ENCODE measurements around the gene GNG14.
A peak's percentile ranks its signal among the peaks of the same experiment; 100 is the strongest.
"Not testable (repeated sequence)": the region's sequence is repeated elsewhere in the genome, so short reads cannot be mapped to it uniquely, and the experiment has no call there.

GNG14 gene

GRCh38 chr19:12723641-12724426, 36.0 kb downstream of the GNG14 start, which contains the start of gene TNPO2:
TNPO2 (minus strand) TSS chr19:12723932; CDS start chr19:12720977, 2,955 bp downstream.
- DNase-seq (ENCODE audit: low read depth in 2 of 2): peak in 1 of 2 donors; percentile 54

DNA sequence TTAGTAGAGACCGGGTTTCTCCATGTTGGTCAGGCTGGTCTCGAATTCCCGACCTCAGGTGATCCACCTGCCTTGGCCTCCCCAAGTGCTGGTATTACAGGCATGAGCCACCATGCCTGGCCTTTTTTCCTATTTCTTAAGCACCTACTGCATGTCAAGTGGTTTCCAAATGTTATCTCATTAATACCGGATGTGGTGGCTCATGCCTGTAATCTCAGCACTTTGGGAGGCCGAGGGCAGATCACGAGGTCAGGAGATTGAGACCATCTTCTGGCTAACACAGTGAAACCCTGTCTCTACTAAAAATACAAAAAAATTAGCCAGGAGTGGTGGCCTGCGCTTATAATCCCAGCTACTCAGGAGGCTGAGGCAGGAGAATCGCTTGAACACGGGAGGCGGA, 37.8 kb downstream of the GNG14 start:
- not testable (repeated sequence) for DNase-seq (ENCODE audit: low read depth in 2 of 2)

GRCh38 chr19:12726988-12727316, 39.2 kb downstream of the GNG14 start:
- DNase-seq (ENCODE audit: low read depth in 2 of 2): no peak

DNA sequence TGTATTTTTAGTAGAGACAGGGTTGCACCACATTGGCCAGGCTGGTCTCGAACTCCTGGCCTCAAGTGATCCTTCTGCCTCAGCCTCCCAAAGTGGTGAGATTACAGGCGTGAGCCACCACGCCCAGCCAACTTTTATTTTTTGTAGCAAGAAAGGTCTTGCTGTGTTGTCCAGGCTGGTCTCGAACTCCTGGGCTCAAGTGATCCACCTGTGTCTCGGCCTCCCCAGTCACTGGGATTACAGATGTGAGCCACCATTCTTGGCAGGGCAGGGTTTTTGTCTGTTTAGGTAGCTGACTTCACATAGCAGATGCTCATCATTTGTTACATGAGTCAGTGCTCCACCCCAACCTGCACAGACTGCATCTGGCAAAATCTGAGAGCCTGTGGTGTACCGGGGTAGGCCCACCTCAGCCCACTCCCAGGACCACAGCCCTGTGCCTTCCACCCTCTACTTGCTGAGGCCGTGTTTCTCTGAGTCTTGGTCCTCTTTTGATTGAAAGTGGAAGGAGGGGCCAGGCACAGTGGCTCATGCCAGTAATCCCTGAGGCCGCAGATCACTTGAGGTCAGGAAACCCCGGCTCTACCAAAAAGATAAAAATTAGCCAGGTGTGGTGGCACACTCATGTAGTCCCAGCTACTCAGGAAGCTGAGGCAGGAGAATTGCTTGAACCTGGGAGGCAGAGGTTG, 40.1 kb downstream of the GNG14 start:
- no peak for DNase-seq (ENCODE audit: low read depth in 2 of 2)

DNA sequence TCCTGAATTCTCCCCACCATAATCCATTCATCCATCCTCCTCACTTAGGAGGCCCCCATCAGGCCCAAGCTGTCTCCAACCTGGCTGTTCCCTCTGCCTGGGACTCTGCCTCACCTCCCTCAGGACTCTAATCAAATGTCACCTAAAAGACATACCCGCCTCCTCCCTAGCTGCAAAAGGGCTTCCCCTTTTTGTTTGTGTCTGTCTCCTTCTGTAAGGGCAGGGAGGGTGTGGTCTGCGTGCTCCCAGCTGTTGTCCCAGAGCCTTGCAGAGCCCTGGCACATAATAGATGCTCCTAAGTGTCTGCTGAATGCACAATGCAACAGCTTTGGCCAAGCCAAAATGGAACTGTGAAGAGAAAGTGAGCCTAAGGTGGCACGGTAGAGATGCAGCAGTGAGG, 42.3 kb downstream of the GNG14 start:
- DNase-seq (ENCODE audit: low read depth in 2 of 2): no peak

GRCh38 chr19:12731337-12731736, 43.5 kb downstream of the GNG14 start:
- no peak for DNase-seq (ENCODE audit: low read depth in 2 of 2)

DNA sequence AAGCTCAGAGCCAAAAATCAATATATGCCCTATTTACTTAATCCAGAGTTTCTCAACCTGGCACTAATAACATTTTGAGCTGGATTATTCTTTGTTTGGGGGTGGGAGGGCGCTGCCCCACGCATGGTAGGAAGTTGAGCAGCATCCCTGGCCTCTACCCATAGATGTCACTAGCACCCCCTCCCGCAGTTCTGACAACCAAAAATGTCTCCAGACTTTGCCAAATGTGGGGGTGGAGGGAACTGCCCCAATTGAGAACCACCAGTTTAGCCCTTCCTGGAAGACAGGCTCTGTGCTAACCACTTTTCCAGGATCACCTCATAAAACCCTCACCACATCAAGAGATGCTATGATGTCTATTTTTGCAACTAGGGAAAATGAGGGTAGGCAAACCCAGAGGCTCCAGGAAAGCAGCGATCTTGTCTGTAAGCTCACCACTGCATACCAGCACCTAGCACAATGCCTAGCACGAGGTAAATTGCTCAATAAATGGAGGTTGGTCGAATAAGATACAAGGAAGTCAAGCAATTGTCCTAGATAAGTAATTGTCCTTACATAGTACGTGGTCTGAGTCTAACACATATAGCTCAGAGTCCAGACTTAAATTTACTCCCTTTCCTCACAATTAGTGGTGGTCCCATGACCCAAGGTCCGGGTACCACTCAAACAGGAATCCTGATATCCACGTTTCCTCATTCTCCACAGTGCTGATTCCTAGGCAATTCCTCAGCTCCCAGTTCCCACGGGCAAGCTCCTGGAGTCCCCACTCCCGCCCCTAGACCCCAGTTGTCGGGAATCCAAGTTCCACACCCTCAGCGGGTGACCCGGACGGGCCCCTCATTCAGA, 45.8 kb downstream of the GNG14 start:
- no peak for DNase-seq (ENCODE audit: low read depth in 2 of 2)

GRCh38 chr19:12736995-12737834, 49.4 kb downstream of the GNG14 start, which contains the start of gene GET3:
GET3 (plus strand) TSS chr19:12737497; CDS start chr19:12737506, 9 bp downstream.
- DNase-seq (ENCODE audit: low read depth in 2 of 2): peak; percentile 44 to 59

DNA sequence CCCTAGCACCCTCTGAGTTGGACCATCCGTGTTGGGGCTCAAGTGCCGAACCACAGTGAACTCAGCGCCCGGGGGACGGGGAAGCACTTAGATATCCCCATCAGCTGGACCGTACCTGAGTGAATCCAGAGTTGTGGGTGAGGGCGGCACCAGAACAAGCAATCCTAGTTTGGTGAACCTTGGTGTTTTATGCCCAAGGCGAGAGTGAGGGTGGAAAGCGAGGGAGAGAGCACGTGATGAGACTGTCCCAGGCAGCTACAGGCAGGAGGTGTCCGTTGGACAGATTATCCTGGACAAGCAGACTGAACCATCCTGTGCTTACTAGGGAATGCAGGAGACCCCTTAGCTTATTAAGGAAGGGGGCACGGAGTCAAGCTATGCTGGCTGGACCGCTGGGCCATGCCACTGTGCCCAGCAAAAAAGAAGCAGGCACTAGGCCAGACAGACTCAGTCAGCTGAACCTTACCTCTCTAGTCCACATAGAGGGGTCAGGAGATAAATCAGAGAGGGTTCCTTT, 50.1 kb downstream of the GNG14 start:
- DNase-seq (ENCODE audit: low read depth in 2 of 2): no peak
